KG1 (cell line): ENCODE results near the gene NT5DC4.
"Not testable (repeated sequence)": the region's sequence is repeated elsewhere in the genome, so short reads cannot be mapped to it uniquely, and the experiment has no call there.

Experiments used
- DNase-seq: peaks from one replicate; lab custom pipeline; 2025; lab: John Stamatoyannopoulos, UW

Gene NT5DC4

GRCh38 chr2:112699984-112700667 lies 20.7 kb upstream of the NT5DC4 start:
- DNase-seq = peak; percentile 78

GRCh38 chr2:112701052-112701451 lies 19.8 kb upstream of the NT5DC4 start:
- DNase-seq = no peak

- DNase-seq = no peak
Observed at GRCh38 chr2:112703684-112704083, 17.1 kb upstream of the NT5DC4 start.

- no peak for DNase-seq
Observed at GRCh38 chr2:112705575-112705974, 15.2 kb upstream of the NT5DC4 start.

- peak; percentile 54 for DNase-seq
Observed at GRCh38 chr2:112706170-112706664, 14.6 kb upstream of the NT5DC4 start.

- DNase-seq = not testable (repeated sequence)
Observed at GRCh38 chr2:112706947-112707346, 13.9 kb upstream of the NT5DC4 start.

GRCh38 chr2:112708968-112709367 lies 11.9 kb upstream of the NT5DC4 start:
- no peak for DNase-seq

GRCh38 chr2:112709703-112710102 lies 11.1 kb upstream of the NT5DC4 start:
- DNase-seq = no peak

GRCh38 chr2:112710956-112711750 lies 9.7 kb upstream of the NT5DC4 start:
- DNase-seq = no peak

GRCh38 chr2:112712465-112712864 lies 8.4 kb upstream of the NT5DC4 start:
- no peak for DNase-seq

- no peak for DNase-seq
Observed at GRCh38 chr2:112712903-112713584, 7.8 kb upstream of the NT5DC4 start.

GRCh38 chr2:112713585-112713925 lies 7.3 kb upstream of the NT5DC4 start:
- no peak for DNase-seq

GRCh38 chr2:112713926-112714325 lies 6.9 kb upstream of the NT5DC4 start:
- no peak for DNase-seq

GRCh38 chr2:112714331-112714730 lies 6.5 kb upstream of the NT5DC4 start:
- no peak for DNase-seq

GRCh38 chr2:112714836-112715631 lies 5.8 kb upstream of the NT5DC4 start:
- DNase-seq = no peak

GRCh38 chr2:112716094-112716493 lies 4.7 kb upstream of the NT5DC4 start:
- not testable (repeated sequence) for DNase-seq

- not testable (repeated sequence) for DNase-seq
Observed at GRCh38 chr2:112716826-112717352, 3.9 kb upstream of the NT5DC4 start.

- no peak for DNase-seq
Observed at GRCh38 chr2:112718863-112719370, 1.9 kb upstream of the NT5DC4 start.

GRCh38 chr2:112721819-112722522 lies 1.2 kb downstream of the NT5DC4 start:
- DNase-seq = no peak

- no peak for DNase-seq
Observed at GRCh38 chr2:112722816-112723546, 2.2 kb downstream of the NT5DC4 start.
